OCI-LY7 (cell line): Measurements from ENCODE around the gene TAF7.
A peak's percentile ranks its signal among the peaks of the same experiment; 100 is the strongest.

Experiments
- CTCF ChIP-seq: fragments of 200-600 bp; sonication (generic); conservative IDR thresholded peaks from 2 replicates; pipeline ENCODE4 v1.5.1; 2014; ENCODE audit warnings: mild to moderate bottlenecking, antibody characterized with exemption, low read length, moderate library complexity, mixed read lengths
- EZH2phosphoT487 ChIP-seq: fragments of 200-600 bp; sonication (generic); IDR thresholded peaks from 2 replicates; pipeline ENCODE4 v1.6.1; 2018; ENCODE audit warnings: low read depth, borderline replicate concordance, mild to moderate bottlenecking, mixed run types, antibody characterized with exemption, low read length, moderate library complexity, mixed read lengths

DNA sequence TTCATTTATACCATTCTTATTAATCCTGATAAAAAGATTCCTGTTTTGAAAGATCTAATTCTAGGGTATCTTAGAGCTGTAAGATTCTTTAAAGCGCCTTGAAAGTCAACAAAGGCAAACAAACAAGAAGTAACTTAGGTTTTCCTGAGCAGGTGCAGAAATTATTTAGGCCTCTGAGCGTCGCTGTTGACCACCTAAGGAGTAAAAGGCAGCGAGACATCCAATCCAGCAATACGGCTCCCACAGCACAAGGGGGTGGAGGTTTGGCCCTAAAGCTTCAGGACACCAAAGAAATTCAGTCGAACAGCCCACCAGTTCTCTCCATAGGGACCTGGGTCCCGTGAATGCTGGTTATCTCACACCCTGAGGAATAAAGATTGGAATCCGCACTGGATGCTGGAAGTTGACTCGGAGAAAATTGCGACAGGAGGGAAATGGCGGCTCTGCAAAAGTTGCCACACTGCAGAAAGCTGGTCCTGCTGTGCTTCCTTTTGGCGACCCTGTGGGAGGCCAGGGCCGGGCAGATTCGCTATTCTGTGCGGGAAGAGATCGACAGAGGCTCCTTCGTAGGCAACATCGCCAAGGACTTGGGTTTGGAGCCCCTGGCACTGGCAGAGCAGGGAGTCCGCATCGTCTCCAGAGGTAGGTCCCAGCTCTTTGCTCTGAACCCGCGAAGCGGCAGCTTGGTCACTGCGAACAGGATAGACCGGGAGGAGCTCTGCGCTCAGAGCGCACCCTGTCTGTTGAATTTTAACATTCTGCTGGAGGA is 18.1 kb upstream of the TAF7 start, which contains the start of gene PCDHGA2:
- peak; percentile 79 for TF ChIP-seq CTCF
- no peak for TF ChIP-seq EZH2phosphoT487
